Measurements from ENCODE around the gene NKX1-1.
A peak's percentile ranks its signal among the peaks of the same experiment; 100 is the strongest.

The NKX1-1 gene

DNA sequence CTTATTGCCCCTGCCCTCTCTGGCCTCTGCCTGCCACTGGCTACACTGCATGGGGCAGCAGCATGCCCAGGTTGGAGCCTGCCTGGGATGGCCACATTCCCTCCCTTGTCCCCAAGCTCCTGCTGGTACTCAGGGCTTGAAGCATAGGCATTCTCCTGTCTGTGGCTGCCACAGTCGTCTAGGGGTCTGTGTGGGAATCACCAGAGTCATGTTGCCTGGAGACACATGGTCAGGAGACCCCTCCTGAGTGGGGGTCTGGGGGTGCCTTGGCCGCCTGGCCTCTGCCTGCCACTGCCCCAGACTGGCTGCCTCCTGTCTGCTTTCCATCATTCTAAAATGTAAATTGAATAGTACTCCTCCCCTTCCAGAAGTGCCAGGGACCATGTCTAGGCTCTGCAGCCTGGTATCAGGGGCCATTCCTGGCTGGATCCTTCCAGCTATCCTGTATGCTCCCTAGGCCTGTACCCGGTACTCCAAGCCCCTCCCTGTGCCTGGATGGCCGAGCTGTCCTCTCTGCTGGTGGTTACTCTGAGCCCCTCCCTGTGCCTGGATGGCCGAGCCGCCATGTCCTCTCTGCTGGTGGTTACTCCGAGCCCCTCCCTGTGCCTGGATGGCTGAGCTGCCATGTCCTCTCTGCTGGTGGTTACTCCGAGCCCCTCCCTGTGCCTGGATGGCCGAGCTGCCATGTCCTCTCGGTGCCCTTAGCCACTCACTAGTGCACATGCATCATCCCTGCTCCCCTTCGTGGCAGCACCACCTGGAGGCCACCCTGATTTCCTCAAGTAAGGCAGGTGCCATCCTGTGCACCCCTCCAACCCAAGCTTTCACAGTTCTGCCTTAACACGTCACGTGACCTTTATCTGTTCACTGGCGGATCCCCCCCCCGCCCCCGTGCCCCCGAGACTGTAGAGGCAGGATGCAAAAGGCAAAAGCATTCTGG is 5.5 kb upstream of the NKX1-1 start:
- TF ChIP-seq POU2F2 (IDR thresholded peaks at IDR 0.05; ENCODE audit: low read depth, low read length): no peak
- DNase-seq (ENCODE audit: insufficient read length, low spot score): peak; percentile 28
- FAIRE-seq: no peak

DNA sequence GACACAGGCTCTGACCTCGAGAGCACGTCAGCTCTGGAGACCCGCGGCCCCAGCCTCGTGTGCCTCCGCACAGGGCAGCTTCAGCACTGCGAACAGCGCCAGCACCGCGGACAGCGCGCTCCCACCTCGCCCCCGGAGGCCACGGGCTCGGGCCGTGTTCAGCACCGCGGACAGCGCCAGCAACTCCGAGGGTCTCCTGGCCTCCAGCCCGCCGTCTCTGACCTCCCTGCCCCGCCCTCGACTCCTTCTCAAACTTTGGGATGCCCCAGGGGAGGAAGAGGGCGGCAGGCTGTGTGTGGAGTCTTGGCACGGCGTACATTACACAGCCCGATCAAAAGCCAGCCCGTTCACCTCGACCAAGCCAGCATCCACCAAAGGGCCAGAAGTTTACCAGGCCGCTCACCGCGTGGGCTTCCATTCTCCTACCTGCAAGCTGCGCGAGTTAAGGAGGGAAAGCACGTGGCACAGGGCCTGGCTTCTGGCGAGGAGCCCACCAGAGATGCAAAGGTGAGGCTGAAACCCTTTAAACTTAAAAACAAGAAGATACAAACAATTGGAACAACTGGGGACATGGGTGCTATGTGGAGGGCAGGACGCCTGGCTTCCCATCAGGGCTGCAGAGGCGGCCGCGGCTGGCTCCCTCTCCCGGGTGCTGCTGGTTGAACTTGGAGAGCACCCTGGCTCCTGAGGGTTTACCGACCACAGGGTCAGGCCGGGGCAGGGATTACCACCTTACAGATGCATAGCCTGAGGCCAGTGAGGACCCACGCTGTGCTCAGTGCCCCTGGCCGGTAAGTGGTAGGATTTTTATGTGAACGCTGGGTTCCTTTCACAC is 4.5 kb upstream of the NKX1-1 start:
- DNase-seq (ENCODE audit: insufficient read length, low spot score) (peak; percentile 59), FAIRE-seq (no peak)
- no peak for TF ChIP-seq TAF1 (IDR thresholded peaks at IDR 0.05; ENCODE audit: low read depth, low read length)
- TF ChIP-seq POLR2AphosphoS5 (IDR thresholded peaks at IDR 0.05; ENCODE audit: low read depth, low read length): no peak
- TF ChIP-seq SPI1 (IDR thresholded peaks at IDR 0.05; ENCODE audit: low read depth, low read length): no peak
- no peak for TF ChIP-seq PAX5 (IDR thresholded peaks at IDR 0.05; ENCODE audit: insufficient read depth, low read length, severe bottlenecking)
- no peak for TF ChIP-seq POLR2A (IDR thresholded peaks at IDR 0.05; ENCODE audit: low read depth, low read length)
- no peak for TF ChIP-seq POU2F2 (IDR thresholded peaks at IDR 0.05; ENCODE audit: low read depth, low read length)

- DNase-seq (ENCODE audit: insufficient read length, low spot score): peak; percentile 25
- no peak for TF ChIP-seq PAX5 (IDR thresholded peaks at IDR 0.05; ENCODE audit: insufficient read depth, low read length, severe bottlenecking)
- no peak for TF ChIP-seq SPI1 (IDR thresholded peaks at IDR 0.05; ENCODE audit: low read depth, low read length)
- no peak for TF ChIP-seq TAF1 (IDR thresholded peaks at IDR 0.05; ENCODE audit: low read depth, low read length)
- no peak for TF ChIP-seq POLR2AphosphoS5 (IDR thresholded peaks at IDR 0.05; ENCODE audit: low read depth, low read length)
- no peak for TF ChIP-seq POU2F2 (IDR thresholded peaks at IDR 0.05; ENCODE audit: low read depth, low read length)
- no peak for FAIRE-seq
Measured at GRCh38 chr4:1409491-1410425, 3.5 kb upstream of the NKX1-1 start.

- TF ChIP-seq TAF1 (IDR thresholded peaks at IDR 0.05; ENCODE audit: low read depth, low read length) (no peak), POU2F2 (IDR thresholded peaks at IDR 0.05; ENCODE audit: low read depth, low read length) (no peak), SPI1 (IDR thresholded peaks at IDR 0.05; ENCODE audit: low read depth, low read length) (no peak), POLR2AphosphoS5 (IDR thresholded peaks at IDR 0.05; ENCODE audit: low read depth, low read length) (no peak), PAX5 (IDR thresholded peaks at IDR 0.05; ENCODE audit: insufficient read depth, low read length, severe bottlenecking) (no peak), POLR2A (IDR thresholded peaks at IDR 0.05; ENCODE audit: low read depth, low read length) (no peak)
- FAIRE-seq (no peak), DNase-seq (ENCODE audit: insufficient read length, low spot score) (no peak)
Measured at GRCh38 chr4:1409079-1409478, 2.8 kb upstream of the NKX1-1 start.

DNA sequence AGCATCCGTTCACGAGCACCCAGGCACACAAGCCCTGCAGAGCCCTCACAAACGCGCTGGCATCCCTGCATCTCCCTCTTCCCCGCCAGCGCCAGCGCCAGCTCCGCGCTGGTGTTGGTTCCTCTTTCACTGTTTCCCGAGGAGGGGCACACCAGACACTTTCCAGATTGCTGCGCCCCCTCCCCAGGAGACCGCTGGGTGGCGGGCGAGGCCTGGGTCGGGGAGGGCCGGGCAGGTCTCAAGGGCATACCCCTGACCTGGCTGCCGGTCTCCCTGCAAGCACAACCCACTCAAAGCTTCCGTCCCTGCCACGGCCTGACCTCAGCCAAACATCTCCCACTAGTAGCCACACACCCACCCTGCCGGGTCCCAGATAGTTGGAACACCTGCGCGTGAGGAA is 2.2 kb upstream of the NKX1-1 start:
- FAIRE-seq (no peak), DNase-seq (ENCODE audit: insufficient read length, low spot score) (peak; percentile 30)
- TF ChIP-seq POU2F2 (IDR thresholded peaks at IDR 0.05; ENCODE audit: low read depth, low read length): no peak
- no peak for TF ChIP-seq POLR2AphosphoS5 (IDR thresholded peaks at IDR 0.05; ENCODE audit: low read depth, low read length)
- no peak for TF ChIP-seq SPI1 (IDR thresholded peaks at IDR 0.05; ENCODE audit: low read depth, low read length)
- TF ChIP-seq PAX5 (IDR thresholded peaks at IDR 0.05; ENCODE audit: insufficient read depth, low read length, severe bottlenecking): no peak
- no peak for TF ChIP-seq TAF1 (IDR thresholded peaks at IDR 0.05; ENCODE audit: low read depth, low read length)

GRCh38 chr4:1407657-1408333 is 1.6 kb upstream of the NKX1-1 start:
- FAIRE-seq (no peak), DNase-seq (ENCODE audit: insufficient read length, low spot score) (no peak)
- no peak for TF ChIP-seq SPI1 (IDR thresholded peaks at IDR 0.05; ENCODE audit: low read depth, low read length)
- no peak for TF ChIP-seq TAF1 (IDR thresholded peaks at IDR 0.05; ENCODE audit: low read depth, low read length)
- no peak for TF ChIP-seq POU2F2 (IDR thresholded peaks at IDR 0.05; ENCODE audit: low read depth, low read length)
- no peak for TF ChIP-seq POLR2A (IDR thresholded peaks at IDR 0.05; ENCODE audit: low read depth, low read length)
- TF ChIP-seq POLR2AphosphoS5 (IDR thresholded peaks at IDR 0.05; ENCODE audit: low read depth, low read length): no peak
- TF ChIP-seq PAX5 (IDR thresholded peaks at IDR 0.05; ENCODE audit: insufficient read depth, low read length, severe bottlenecking): no peak

- no peak for FAIRE-seq
- no peak for TF ChIP-seq POLR2A (IDR thresholded peaks at IDR 0.05; ENCODE audit: low read depth, low read length)
- TF ChIP-seq POLR2AphosphoS5 (IDR thresholded peaks at IDR 0.05; ENCODE audit: low read depth, low read length): no peak
- no peak for TF ChIP-seq TAF1 (IDR thresholded peaks at IDR 0.05; ENCODE audit: low read depth, low read length)
- TF ChIP-seq POU2F2 (IDR thresholded peaks at IDR 0.05; ENCODE audit: low read depth, low read length): no peak
- TF ChIP-seq SPI1 (IDR thresholded peaks at IDR 0.05; ENCODE audit: low read depth, low read length): no peak
- TF ChIP-seq PAX5 (IDR thresholded peaks at IDR 0.05; ENCODE audit: insufficient read depth, low read length, severe bottlenecking): no peak
- DNase-seq (ENCODE audit: insufficient read length, low spot score): no peak
Measured at GRCh38 chr4:1406981-1407656, 877 bp upstream of the NKX1-1 start.

Data from GM12891 (cell line).